Breast epithelium (tissue), 4 donors: ENCODE data around the gene CCDC28B. TPM values are rescaled to one million over a fixed set of nuclear protein-coding genes. Genes with fewer than 3 reads are reported as not detected.
A peak's percentile ranks its signal among the peaks of the same experiment; 100 is the strongest.
"Not testable (repeated sequence)": the region's sequence is repeated elsewhere in the genome, so short reads cannot be mapped to it uniquely, and the experiment has no call there.

Experiments used
- DNase-seq, 2 donors: peaks; one replicate each; pipeline ENCODE4 v3.0.0-alpha.2; 2019; ENCODE audit warnings: low spot score in 2 of 2
- H3K27ac ChIP-seq, 2 donors: fragments of 200-600 bp; sonication (generic) in 1 of 2; one replicate each; pipeline ENCODE4 v1.5.1; 2016 to 2019; ENCODE audit warnings: mild to moderate bottlenecking in 1 of 2
- H3K27me3 ChIP-seq, 2 donors: fragments of 200-600 bp; sonication (generic) in 1 of 2; one replicate each; pipeline versions ENCODE4 v1.5.1 to v1.6.0; 2017 to 2019; ENCODE audit warnings: control low read depth in 1 of 2, mild to moderate bottlenecking in 1 of 2
- H3K36me3 ChIP-seq: fragments of 200-600 bp; one replicate; pipeline ENCODE4 v1.5.1; 2019
- H3K4me1 ChIP-seq, 2 donors: fragments of 200-600 bp; sonication (generic); one replicate each; pipeline ENCODE4 v1.5.1; 2016 to 2019; ENCODE audit warnings: control low read depth in 1 of 2
- H3K4me3 ChIP-seq, 3 donors: fragments of 200-600 bp; sonication (generic); 1 replicate in 2 of 3; 2 replicates in 1 of 3; pipeline ENCODE4 v1.5.1; 2016 to 2019; ENCODE audit warnings: mild to moderate bottlenecking in 3 of 3, moderate library complexity in 2 of 3
- H3K9me3 ChIP-seq, 2 donors: fragments of 200-600 bp; sonication (generic) in 1 of 2; one replicate each; pipeline ENCODE4 v1.5.1; 2016 to 2019; ENCODE audit warnings: control low read depth in 1 of 2
- POLR2A ChIP-seq: fragments of 450-650 bp; IDR thresholded peaks from one replicate; pipeline ENCODE4 v1.6.1; 2016; ENCODE audit warnings: antibody characterized with exemption, mild to moderate bottlenecking, moderate library complexity
- POLR2AphosphoS5 ChIP-seq, 3 donors: sonication (generic); formaldehyde crosslinking; IDR thresholded peaks; one replicate each; pipeline ENCODE4 v1.6.1; 2017; ENCODE audit warnings: antibody characterized with exemption in 3 of 3
- intact Hi-C: fragments of 100-400 bp; cut with DNase I; formaldehyde crosslinking; loops from one replicate; pipeline ENCODE4 v1.15.1; 2023; ENCODE audit warnings: low total_unique reads
- total RNA-seq, 3 donors: library from RNA; depleted of rRNA; stranded (reverse); fragments of >200 nt; gene quantifications; one replicate each; pipeline ENCODE4 v1.1.0, GENCODE V29; 2016
- TF ChIP-seq, protein P1 (sequence below), 3 donors: fragments of 450-650 bp; IDR thresholded peaks; one replicate each; pipeline ENCODE4 v1.5.1; 2016 to 2017; ENCODE audit warnings: antibody characterized with exemption in 3 of 3, mild to moderate bottlenecking in 3 of 3, moderate library complexity in 3 of 3

The CCDC28B gene
- 1 to 10 TPM; 1.4 to 5.2 (median 4.1) TPM for total RNA-seq

GRCh38 chr1:32200226-32201010, at the start of gene CCDC28B:
Gene CCDC28B, plus strand, starts transcription at chr1:32200595. Its CDS starts 1,341 bp downstream, at chr1:32201936.
- intact Hi-C loops, result no loop called here
- TF ChIP-seq, protein P1, sequence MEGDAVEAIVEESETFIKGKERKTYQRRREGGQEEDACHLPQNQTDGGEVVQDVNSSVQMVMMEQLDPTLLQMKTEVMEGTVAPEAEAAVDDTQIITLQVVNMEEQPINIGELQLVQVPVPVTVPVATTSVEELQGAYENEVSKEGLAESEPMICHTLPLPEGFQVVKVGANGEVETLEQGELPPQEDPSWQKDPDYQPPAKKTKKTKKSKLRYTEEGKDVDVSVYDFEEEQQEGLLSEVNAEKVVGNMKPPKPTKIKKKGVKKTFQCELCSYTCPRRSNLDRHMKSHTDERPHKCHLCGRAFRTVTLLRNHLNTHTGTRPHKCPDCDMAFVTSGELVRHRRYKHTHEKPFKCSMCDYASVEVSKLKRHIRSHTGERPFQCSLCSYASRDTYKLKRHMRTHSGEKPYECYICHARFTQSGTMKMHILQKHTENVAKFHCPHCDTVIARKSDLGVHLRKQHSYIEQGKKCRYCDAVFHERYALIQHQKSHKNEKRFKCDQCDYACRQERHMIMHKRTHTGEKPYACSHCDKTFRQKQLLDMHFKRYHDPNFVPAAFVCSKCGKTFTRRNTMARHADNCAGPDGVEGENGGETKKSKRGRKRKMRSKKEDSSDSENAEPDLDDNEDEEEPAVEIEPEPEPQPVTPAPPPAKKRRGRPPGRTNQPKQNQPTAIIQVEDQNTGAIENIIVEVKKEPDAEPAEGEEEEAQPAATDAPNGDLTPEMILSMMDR (IDR thresholded peaks at IDR 0.05), result no peak
- TF ChIP-seq POLR2AphosphoS5 (IDR thresholded peaks at IDR 0.05), result peak in 2 of 3 donors; percentile 24 to 60
- no peaks in the 10 kb centered on the region for H3K36me3 ChIP-seq
- peak in 1 of 2 donors; percentile 48 for DNase-seq
- peaks cover 8 to 10% of the 10 kb centered on the region in 2 donors for H3K4me1 ChIP-seq
- H3K27ac ChIP-seq, result peak within 1 kb of the TSS; percentile 83 to 92
- no peaks in the 10 kb centered on the region for H3K27me3 ChIP-seq
- no peaks in the 10 kb centered on the region for H3K9me3 ChIP-seq
- H3K4me3 ChIP-seq, result peak within 1 kb of the TSS; percentile 53 to 92 (median 64)

DNA sequence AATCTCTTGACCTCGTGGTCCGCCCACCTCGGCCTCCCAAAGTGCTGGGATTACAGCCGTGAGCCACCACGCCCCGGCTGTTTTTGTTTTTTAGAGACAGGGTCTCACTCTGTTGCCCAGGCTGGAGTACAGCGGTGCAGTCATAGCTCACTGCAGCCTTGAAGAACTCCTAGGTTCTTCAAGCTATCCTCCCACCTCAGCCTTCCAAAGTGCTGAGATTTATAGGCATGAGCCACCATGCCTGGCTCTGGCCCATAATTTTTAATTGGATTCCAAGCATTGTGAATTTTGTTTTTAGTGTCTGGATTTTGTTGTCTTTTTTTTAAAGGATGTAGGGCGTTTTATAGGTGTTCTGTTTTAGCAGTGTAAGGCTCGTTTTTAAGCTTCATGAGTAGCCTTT, 49.5 kb upstream of the CCDC28B start:
- Histone ChIP-seq H3K36me3 (no peaks in the 10 kb centered on the region), H3K9me3 (peaks cover 0 to 11% of the 10 kb centered on the region in 2 donors), H3K27me3 (no peaks in the 10 kb centered on the region), H3K27ac (no peak overlapping the region), H3K4me1 (no peaks in the 10 kb centered on the region), H3K4me3 (no peak overlapping the region)
- TF ChIP-seq POLR2A, result no peak
- TF ChIP-seq, protein P1 (IDR thresholded peaks at IDR 0.05), result no peak
- no peak for TF ChIP-seq POLR2AphosphoS5 (IDR thresholded peaks at IDR 0.05)
- intact Hi-C loops, result no loop called here
- DNase-seq, result no peak

DNA sequence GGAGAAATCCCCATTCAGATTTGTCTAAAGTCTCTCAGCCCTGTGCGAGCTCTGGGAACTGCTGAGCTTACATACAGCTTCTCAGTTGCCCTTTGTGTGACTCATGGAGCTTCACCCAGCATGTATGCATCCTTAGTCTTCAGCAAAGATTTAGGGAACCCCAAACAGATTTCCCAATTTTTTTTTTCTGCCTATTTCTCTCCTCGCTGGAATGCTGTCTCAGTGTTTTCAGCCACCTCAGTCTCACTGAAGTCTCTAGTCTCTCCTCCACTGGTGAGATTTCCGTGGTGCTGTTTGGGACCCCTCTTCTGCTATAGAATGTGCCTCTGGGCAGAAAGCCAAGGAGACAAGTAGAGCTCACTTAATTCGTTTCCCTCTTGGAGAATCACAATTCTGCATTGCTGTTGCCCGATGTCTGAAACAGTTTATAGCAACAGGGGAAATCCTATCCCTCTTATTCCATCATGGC, 49.0 kb upstream of the CCDC28B start:
- TF ChIP-seq, protein P1 (IDR thresholded peaks at IDR 0.05), result no peak
- TF ChIP-seq POLR2AphosphoS5 (IDR thresholded peaks at IDR 0.05) (no peak), POLR2A (no peak)
- Histone ChIP-seq H3K27ac (no peak overlapping the region), H3K27me3 (no peaks in the 10 kb centered on the region), H3K4me3 (no peak overlapping the region), H3K9me3 (peaks cover 0 to 11% of the 10 kb centered on the region in 2 donors), H3K36me3 (no peaks in the 10 kb centered on the region), H3K4me1 (no peaks in the 10 kb centered on the region)
- DNase-seq, result no peak
- intact Hi-C loops, result no loop called here

- no peak for DNase-seq
- no peaks in the 10 kb centered on the region for H3K27me3 ChIP-seq
- intact Hi-C loops, result no loop called here
- H3K9me3 ChIP-seq, result no peaks in the 10 kb centered on the region
- H3K4me3 ChIP-seq, result no peak overlapping the region
- H3K27ac ChIP-seq, result no peak overlapping the region
- peaks cover 15% of the 10 kb centered on the region for H3K36me3 ChIP-seq
- TF ChIP-seq POLR2AphosphoS5 (IDR thresholded peaks at IDR 0.05) (no peak), POLR2A (no peak)
- TF ChIP-seq, protein P1 (IDR thresholded peaks at IDR 0.05), result no peak
- H3K4me1 ChIP-seq, result no peaks in the 10 kb centered on the region
Observed at GRCh38 chr1:32159189-32159588, 41.2 kb upstream of the CCDC28B start.

DNA sequence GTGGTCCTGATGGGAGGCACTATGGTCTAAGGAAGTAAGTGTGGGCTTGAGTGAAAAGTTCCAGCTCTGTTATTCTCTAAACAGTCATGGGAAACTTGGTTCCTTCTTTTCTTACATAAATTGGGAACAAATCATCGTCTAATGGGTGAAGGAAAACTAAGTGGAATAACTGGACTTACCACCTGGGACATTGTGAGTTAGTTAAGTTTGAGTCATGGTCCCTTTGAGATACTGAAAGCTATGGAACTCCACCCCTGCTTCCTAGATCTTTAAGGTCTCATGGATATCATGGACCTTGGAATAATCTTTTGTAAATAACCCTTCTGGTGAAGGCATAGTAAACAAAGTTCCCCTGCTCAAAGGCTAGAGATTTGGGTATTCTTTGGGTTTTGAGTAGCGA, 37.0 kb upstream of the CCDC28B start:
- TF ChIP-seq POLR2A (no peak), POLR2AphosphoS5 (IDR thresholded peaks at IDR 0.05) (no peak)
- TF ChIP-seq, protein P1 (IDR thresholded peaks at IDR 0.05), result no peak
- no peak overlapping the region for H3K27ac ChIP-seq
- no peaks in the 10 kb centered on the region for H3K27me3 ChIP-seq
- no peak overlapping the region for H3K4me3 ChIP-seq
- no peak for DNase-seq
- no peaks in the 10 kb centered on the region for H3K9me3 ChIP-seq
- H3K36me3 ChIP-seq, result peaks cover 7% of the 10 kb centered on the region
- H3K4me1 ChIP-seq, result no peaks in the 10 kb centered on the region
- intact Hi-C loops, result no loop called here

- H3K4me1 ChIP-seq, DNase-seq, H3K9me3 ChIP-seq, intact Hi-C loops, H3K36me3 ChIP-seq, H3K27me3 ChIP-seq, H3K4me3 ChIP-seq, H3K27ac ChIP-seq: not testable (repeated sequence)
Observed at GRCh38 chr1:32165633-32166032, 34.8 kb upstream of the CCDC28B start.
